ENCODE results near the gene B3GNT3.
"Not testable (repeated sequence)": the region's sequence is repeated elsewhere in the genome, so short reads cannot be mapped to it uniquely, and the experiment has no call there.

B3GNT3 gene

GRCh38 chr19:17778251-17778967 is 16.5 kb upstream of the B3GNT3 start:
- Histone ChIP-seq H3K9me3 (ENCODE audit: insufficient read depth, low read length) (no peaks in the 10 kb centered on the region), H3K4me3 (ENCODE audit: low read length) (no peak overlapping the region), H3K27me3 (ENCODE audit: low read depth, low read length) (no peaks in the 10 kb centered on the region), H3K27ac (ENCODE audit: low read length) (peak overlapping the region; percentile 91; the same call in 1 of the 2 replicates), H4K20me1 (ENCODE audit: insufficient read depth, low read length) (no peaks in the 10 kb centered on the region), H2AFZ (ENCODE audit: low read depth, low read length) (no peak overlapping the region), H3K9ac (ENCODE audit: low read length) (no peak overlapping the region; the same call in 1 of the 2 replicates), H3K4me1 (ENCODE audit: low read length) (peaks cover 40% of the 10 kb centered on the region), H3K4me2 (ENCODE audit: low read length) (peak overlapping the region; percentile 17; the same call in 1 of the 2 replicates), H3K79me2 (ENCODE audit: low read length) (no peaks in the 10 kb centered on the region), H3K36me3 (replicated peaks; ENCODE audit: low read depth, low read length) (peaks cover 48% of the 10 kb centered on the region)
- TF ChIP-seq EZH2phosphoT487 (IDR thresholded peaks at IDR 0.05; ENCODE audit: low read depth) (no peak), CTCF (IDR thresholded peaks at IDR 0.05; ENCODE audit: low read depth, low read length) (no peak)

- Histone ChIP-seq H3K79me2 (ENCODE audit: low read length) (no peaks in the 10 kb centered on the region), H3K36me3 (replicated peaks; ENCODE audit: low read depth, low read length) (peaks cover 49% of the 10 kb centered on the region), H3K27me3 (ENCODE audit: low read depth, low read length) (no peaks in the 10 kb centered on the region), H3K4me3 (ENCODE audit: low read length) (no peak overlapping the region), H3K9ac (ENCODE audit: low read length) (no peak overlapping the region), H3K27ac (ENCODE audit: low read length) (no peak overlapping the region), H4K20me1 (ENCODE audit: insufficient read depth, low read length) (no peaks in the 10 kb centered on the region), H3K4me1 (ENCODE audit: low read length) (peaks cover 45% of the 10 kb centered on the region), H3K4me2 (ENCODE audit: low read length) (no peak overlapping the region), H2AFZ (ENCODE audit: low read depth, low read length) (no peak overlapping the region), H3K9me3 (ENCODE audit: insufficient read depth, low read length) (no peaks in the 10 kb centered on the region)
- TF ChIP-seq EZH2phosphoT487 (IDR thresholded peaks at IDR 0.05; ENCODE audit: low read depth) (no peak), CTCF (IDR thresholded peaks at IDR 0.05; ENCODE audit: low read depth, low read length) (no peak)
Measured at GRCh38 chr19:17778968-17779929, 15.7 kb upstream of the B3GNT3 start.

GRCh38 chr19:17780781-17781180 is 14.2 kb upstream of the B3GNT3 start:
- no peak overlapping the region for H2AFZ ChIP-seq (ENCODE audit: low read depth, low read length)
- H4K20me1 ChIP-seq (ENCODE audit: insufficient read depth, low read length) = no peaks in the 10 kb centered on the region
- no peak overlapping the region for H3K27ac ChIP-seq (ENCODE audit: low read length)
- H3K36me3 ChIP-seq (replicated peaks; ENCODE audit: low read depth, low read length) = peaks cover 44% of the 10 kb centered on the region
- TF ChIP-seq CTCF (IDR thresholded peaks at IDR 0.05; ENCODE audit: low read depth, low read length) (no peak), EZH2phosphoT487 (IDR thresholded peaks at IDR 0.05; ENCODE audit: low read depth) (no peak)
- no peak overlapping the region for H3K4me2 ChIP-seq (ENCODE audit: low read length)
- H3K9ac ChIP-seq (ENCODE audit: low read length) = no peak overlapping the region
- no peaks in the 10 kb centered on the region for H3K79me2 ChIP-seq (ENCODE audit: low read length)
- H3K4me1 ChIP-seq (ENCODE audit: low read length) = peaks cover 34% of the 10 kb centered on the region
- no peaks in the 10 kb centered on the region for H3K27me3 ChIP-seq (ENCODE audit: low read depth, low read length)
- H3K9me3 ChIP-seq (ENCODE audit: insufficient read depth, low read length) = no peaks in the 10 kb centered on the region
- no peak overlapping the region for H3K4me3 ChIP-seq (ENCODE audit: low read length)

DNA sequence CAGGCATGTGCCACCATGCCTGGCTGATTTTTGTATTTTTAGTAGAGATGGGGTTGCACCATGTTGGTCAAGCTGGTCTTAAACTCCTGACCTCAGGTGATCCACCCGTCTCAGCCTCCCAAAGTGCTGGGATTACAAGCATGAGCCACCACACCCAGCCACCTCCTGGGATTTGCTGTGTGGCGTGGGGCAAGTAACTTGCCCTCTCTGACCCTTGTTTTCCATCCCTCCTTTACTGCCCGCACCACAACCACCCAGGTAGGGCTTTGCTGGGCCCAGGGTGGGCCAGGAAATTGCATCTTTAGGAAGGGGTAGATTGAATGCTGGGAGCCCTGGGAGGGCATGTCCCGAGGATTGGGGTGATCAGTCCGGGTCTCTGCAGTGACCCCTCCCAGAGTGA is 11.2 kb upstream of the B3GNT3 start:
- H4K20me1 ChIP-seq (ENCODE audit: insufficient read depth, low read length); H3K9me3 ChIP-seq (ENCODE audit: insufficient read depth, low read length); H3K4me1 ChIP-seq (ENCODE audit: low read length); H2AFZ ChIP-seq (ENCODE audit: low read depth, low read length); H3K27me3 ChIP-seq (ENCODE audit: low read depth, low read length); H3K9ac ChIP-seq (ENCODE audit: low read length); H3K4me3 ChIP-seq (ENCODE audit: low read length); H3K79me2 ChIP-seq (ENCODE audit: low read length): not testable (repeated sequence)
- H3K36me3 ChIP-seq (replicated peaks; ENCODE audit: low read depth, low read length) = peaks cover 39% of the 10 kb centered on the region
- H3K4me2 ChIP-seq (ENCODE audit: low read length) = peak overlapping the region; percentile 39
- H3K27ac ChIP-seq (ENCODE audit: low read length) = peak overlapping the region; percentile 53

Data from OCI-LY3 (cell line).